Measurements from ENCODE around the gene AKAP13. TPM values are rescaled to one million over a fixed set of nuclear protein-coding genes. Genes with fewer than 3 reads are reported as not detected.
A peak's percentile ranks its signal among the peaks of the same experiment; 100 is the strongest.

AKAP13 gene
- total and polyA plus RNA-seq, 2 of the 13 experiments (the other 11 are each of a cell fraction or from before 2014, with no cell fraction given), result 6.7 to 27.1 TPM

GRCh38 chr15:85507114-85507513 lies 126.7 kb downstream of the AKAP13 start:
- peaks cover 5% of the 10 kb centered on the region for H3K79me2 ChIP-seq (ENCODE audit: insufficient read depth, low read length)
- H3K9me3 ChIP-seq (ENCODE audit: low read length), result no peaks in the 10 kb centered on the region
- H3K4me2 ChIP-seq (ENCODE audit: low read depth, low read length), result no peak overlapping the region
- no peaks in the 10 kb centered on the region; a peak in 1 of 5 replicates for H3K36me3 ChIP-seq (replicated peaks in 1 of 2; ENCODE audit: control insufficient read depth in 1 of 2, insufficient read depth in 2 of 2, low read length in 2 of 2)
- no peak overlapping the region for H3K27ac ChIP-seq (ENCODE audit: extremely low read length, insufficient read depth, low read length)
- H3K9ac ChIP-seq (ENCODE audit: insufficient read depth, low read depth, low read length), result no peak overlapping the region
- no peak for TF ChIP-seq JDP2 (CRISPR knock-in tag; IDR thresholded peaks at IDR 0.05; ENCODE audit: borderline replicate concordance)
- TF ChIP-seq RNF2 (conservative IDR thresholded peaks at IDR 0.05; ENCODE audit: low read depth), result no peak
- TF ChIP-seq NR1H2 (CRISPR knock-in tag; IDR thresholded peaks at IDR 0.05; ENCODE audit: borderline replicate concordance, low read depth), result no peak
- peak; percentile 29; the same call in 1 of the 2 replicates for TF ChIP-seq ZBTB40 (IDR thresholded peaks at IDR 0.05)
- TF ChIP-seq ZBTB40 (CRISPR knock-in tag; IDR thresholded peaks at IDR 0.05), result no peak
- ATAC-seq (no peak), DNase-seq (ENCODE audit: low spot score) (no peak), FAIRE-seq (no peak)
- H2AFZ ChIP-seq (ENCODE audit: low read length), result no peak overlapping the region
- ChIA-PET POLR2A (no interaction called here), CTCF (ENCODE audit: low intra/inter-chr PET ratio, low total read pairs) (no interaction called here)
- intact Hi-C loops (cut with micrococcal nuclease; ENCODE audit: unreplicated experiment) (no loop called here), in situ Hi-C loops (cut with HindIII; ENCODE audit: extremely low pct_ligation_motif_present, low pct_unique_long_range_greater_than_20kb) (no loop called here)
- no TSS peak for BruUV-seq (replicated peaks)
- WGBS (ENCODE audit: low lambda C conversion rate), result 96% methylated on average over 2 of the region's 2 CpGs
- H4K20me1 ChIP-seq (ENCODE audit: insufficient read depth, low read length), result 0 out of 2 replicates have a peak, but pooled peaks cover 3% of the 10 kb centered on the region
- peaks cover 10% of the 10 kb centered on the region; the same call in 1 of the 2 replicates for H3K4me1 ChIP-seq (ENCODE audit: insufficient read depth, low read length)
- no peaks in the 10 kb centered on the region; a peak in 1 of 5 replicates for H3K27me3 ChIP-seq (ENCODE audit: control insufficient read depth in 1 of 2, insufficient read depth in 2 of 2, low read length in 2 of 2)
- H3K4me3 ChIP-seq (replicated peaks in 1 of 3; ENCODE audit: insufficient read depth in 1 of 3, low read depth in 2 of 3, low read length in 3 of 3), result no peak overlapping the region
